IMR-90 (cell line): Measurements from ENCODE around the gene TWIST1. TPM values are rescaled to one million over a fixed set of nuclear protein-coding genes. Genes with fewer than 3 reads are reported as not detected.

ENCODE experiments used
- ATAC-seq: fragments of 200-7000 bp; cut with Tn5 transposase; 2 replicates; pipeline ENCODE4 v1.9.1; 2020; ENCODE audit warnings: low read depth, mild to moderate bottlenecking, moderate library complexity
- BruUV-seq: library from RNA; stranded (reverse); fragments of 400-500 nt; replicated peaks from 2 replicates; lab custom pipeline; 2021; lab: Mats Ljungman, UMichigan
- CTCF ChIA-PET: fragments of 300-600 bp; formaldehyde crosslinking; extraction: SDS; loops from one replicate; lab custom pipeline; 2021; ENCODE audit warnings: antibody characterized with exemption; lab: Yijun Ruan, JAX
- POLR2A ChIA-PET: fragments of 300-600 bp; sonication (Branson Sonifier 250); formaldehyde crosslinking; loops from one replicate; lab custom pipeline; 2022; ENCODE audit warnings: antibody characterized with exemption; ENCODE audit not compliant: unreplicated experiment; lab: Charles Lee
- DNase-seq: peaks from one replicate; pipeline ENCODE4 v3.0.0; 2013
- H2AFZ ChIP-seq: replicated peaks from 2 replicates; pipeline ENCODE3; 2013; ENCODE audit warnings: low read length, mild to moderate bottlenecking; ENCODE audit not compliant: poor library complexity
- H2AK5ac ChIP-seq: 2 replicates; pipeline ENCODE4 v1.6.1; 2013; ENCODE audit warnings: low read depth, low read length, inconsistent platforms
- H2AK9ac ChIP-seq: replicated peaks from 2 replicates; pipeline ENCODE3; 2013; ENCODE audit warnings: mild to moderate bottlenecking, low read depth, low read length, moderate library complexity; ENCODE audit not compliant: poor library complexity
- H2BK120ac ChIP-seq: 2 replicates; pipeline ENCODE4 v1.6.1; 2013; ENCODE audit warnings: low read depth, low read length, inconsistent platforms
- H2BK15ac ChIP-seq: 3 replicates; pipeline ENCODE4 v1.6.1; 2013; ENCODE audit warnings: low read depth, low read length, inconsistent platforms
- H2BK20ac ChIP-seq: 2 replicates; pipeline ENCODE4 v1.6.1; 2013; ENCODE audit warnings: low read depth, mild to moderate bottlenecking, inconsistent platforms, low read length, moderate library complexity
- H2BK5ac ChIP-seq: 2 replicates; pipeline ENCODE4 v1.6.1; 2013; ENCODE audit warnings: mild to moderate bottlenecking, low read depth, low read length, inconsistent platforms; ENCODE audit not compliant: poor library complexity, severe bottlenecking
- H3K14ac ChIP-seq: replicated peaks from 2 replicates; pipeline ENCODE4 v1.6.1; 2013; ENCODE audit warnings: low read depth, low read length, inconsistent platforms
- H3K18ac ChIP-seq: 2 replicates; pipeline ENCODE4 v1.6.1; 2013; ENCODE audit warnings: low read depth, low read length, control low read depth
- H3K23ac ChIP-seq: 2 replicates; pipeline ENCODE4 v1.6.1; 2013; ENCODE audit warnings: low read depth, low read length, inconsistent platforms
- H3K27ac ChIP-seq: 2 replicates; pipeline ENCODE4 v1.5.1; 2013; ENCODE audit warnings: mild to moderate bottlenecking, control low read depth, low read length; ENCODE audit not compliant: insufficient read depth
- H3K27me3 ChIP-seq: 2 replicates; pipeline ENCODE4 v1.6.1; 2013; ENCODE audit warnings: low read length; ENCODE audit not compliant: control insufficient read depth, insufficient read depth
- H3K36me3 ChIP-seq: 2 replicates; pipeline ENCODE4 v1.6.1; 2013; ENCODE audit warnings: low read length, mixed read lengths; ENCODE audit not compliant: control insufficient read depth, insufficient read depth
- H3K4ac ChIP-seq: 2 replicates; pipeline ENCODE4 v1.6.1; 2013; ENCODE audit warnings: low read depth, low read length, inconsistent platforms
- H3K4me1 ChIP-seq: 2 replicates; pipeline ENCODE4 v1.6.1; 2013; ENCODE audit warnings: low read length, mixed read lengths; ENCODE audit not compliant: control insufficient read depth, insufficient read depth
- H3K4me2 ChIP-seq: 2 replicates; pipeline ENCODE4 v1.6.1; 2013; ENCODE audit warnings: low read depth, mild to moderate bottlenecking, control low read depth, low read length, moderate library complexity
- H3K4me3 ChIP-seq: 2 replicates; pipeline ENCODE4 v1.5.1; 2013; ENCODE audit warnings: low read depth, mild to moderate bottlenecking, control low read depth, low read length, moderate library complexity; ENCODE audit not compliant: insufficient read depth
- H3K56ac ChIP-seq: 2 replicates; pipeline ENCODE4 v1.6.1; 2013; ENCODE audit warnings: low read length, inconsistent platforms; ENCODE audit not compliant: insufficient read depth; ENCODE audit errors: extremely low read depth
- H3K79me1 ChIP-seq, 2 experiments: 2 replicates each; pipeline ENCODE4 v1.6.1; 2013; ENCODE audit warnings: low read length in 2 of 2, inconsistent platforms in 1 of 2, low read depth in 1 of 2
- H3K9ac ChIP-seq: 2 replicates; pipeline ENCODE4 v1.6.1; 2013; ENCODE audit warnings: low read depth, low read length, control low read depth
- H3K9me1 ChIP-seq: 2 replicates; pipeline ENCODE4 v1.6.1; 2013; ENCODE audit warnings: low read length, inconsistent platforms; ENCODE audit not compliant: insufficient read depth
- H3K9me3 ChIP-seq: 2 replicates; pipeline ENCODE4 v1.6.1; 2013; ENCODE audit warnings: low read length; ENCODE audit not compliant: control insufficient read depth, insufficient read depth
- H4K20me1 ChIP-seq: 2 replicates; pipeline ENCODE4 v1.6.1; 2013; ENCODE audit warnings: low read length, inconsistent platforms; ENCODE audit not compliant: insufficient read depth
- H4K5ac ChIP-seq: 2 replicates; pipeline ENCODE4 v1.6.1; 2013; ENCODE audit warnings: mild to moderate bottlenecking, low read depth, low read length, control low read depth
- H4K8ac ChIP-seq, 2 experiments: 2 replicates each; pipeline ENCODE4 v1.6.1; 2013; ENCODE audit warnings: low read depth in 2 of 2, low read length in 2 of 2, control low read depth in 1 of 2, inconsistent platforms in 1 of 2
- H4K91ac ChIP-seq: 2 replicates; pipeline ENCODE4 v1.6.1; 2013; ENCODE audit warnings: low read depth, low read length, inconsistent platforms; ENCODE audit not compliant: insufficient read depth
- FOS ChIP-seq: fragments of 150-350 bp; IDR thresholded peaks from 2 replicates; pipeline ENCODE4 v1.6.1; 2016; ENCODE audit warnings: low read depth, low read length
- MAFK ChIP-seq: IDR thresholded peaks from 2 replicates; pipeline ENCODE4 v1.6.1; 2012; ENCODE audit warnings: low read depth, low read length, improper control_type of control experiment
- RFX5 ChIP-seq: IDR thresholded peaks from 2 replicates; pipeline ENCODE4 v1.8.0; 2012; ENCODE audit warnings: low read depth, mild to moderate bottlenecking, low read length, moderate library complexity
- WGBS, 2 experiments: methylation state at CpG; one replicate each; pipeline versions ENCODE4 v1.1.5 to v1.1.7; 2013; ENCODE audit warnings: missing lambda C conversion rate in 2 of 2; ENCODE audit not compliant: insufficient read length in 1 of 2; ENCODE audit errors: extremely low coverage in 2 of 2; 5-methylcytosine and 5-hydroxymethylcytosine counted together
- dilution Hi-C: fragments of 300-500 bp; cut with HindIII; formaldehyde crosslinking; loops from one replicate; pipeline ENCODE4 v1.14.3; 2018; ENCODE audit warnings: low sequenced_read_pairs; ENCODE audit not compliant: unreplicated experiment
- in situ Hi-C: fragments of 300-500 bp; cut with MboI; formaldehyde crosslinking; loops from 3 replicates; pipeline ENCODE4 v1.14.3; 2019; ENCODE audit warnings: low sequenced_read_pairs, inconsistent platforms, mixed read lengths
- intact Hi-C: fragments of 100-400 bp; cut with micrococcal nuclease; formaldehyde crosslinking; loops from 2 replicates; pipeline ENCODE4 v1.10.0; 2022
- polyA plus RNA-seq, 3 experiments: library from polyadenylated mRNA; depleted of rRNA; stranded (reverse); fragments of >200 nt; gene quantifications; 2 replicates each; pipeline ENCODE4 v1.2.3, GENCODE V29; 2012; ENCODE audit warnings: low replicate concordance in 1 of 3
- total RNA-seq: library from RNA; depleted of rRNA; stranded (reverse); fragments of >200 nt; gene quantifications from 2 replicates; pipeline ENCODE4 v1.2.3, GENCODE V29; 2012

TWIST1 gene
- total and polyA plus RNA-seq, 2 of the 4 experiments (the other 2 are of a cell fraction), result 5.4 to 42.3 TPM

GRCh38 chr7:19105546-19105945 is 11.9 kb downstream of the TWIST1 start:
- no peak overlapping the region for H2AK9ac ChIP-seq
- in situ Hi-C loops (loop anchor here (25.0 kb wide), 1 partner anchor 743 kb away; no protein-coding TSS in a partner anchor), dilution Hi-C loops (no loop called here), intact Hi-C loops (loop anchor here (5.0 kb wide), 3 partner anchors 208 to 753 kb away; no protein-coding TSS in a partner anchor)
- no peak overlapping the region for H3K9ac ChIP-seq
- H3K4me3 ChIP-seq, result no peak overlapping the region
- H2BK20ac ChIP-seq, result no peak overlapping the region
- no peak overlapping the region for H3K18ac ChIP-seq
- no peak overlapping the region for H2BK120ac ChIP-seq
- no peaks in the 10 kb centered on the region for H3K9me3 ChIP-seq
- peaks cover 6% of the 10 kb centered on the region for H3K4me1 ChIP-seq
- H4K91ac ChIP-seq, result no peak overlapping the region
- ChIA-PET CTCF (interaction anchor here (0.6 kb wide), 1 partner anchor 409 kb away, joined by 5 read pairs; no protein-coding TSS in a partner anchor), POLR2A (no interaction called here)
- no peak overlapping the region for H3K4me2 ChIP-seq
- no TSS peak for BruUV-seq
- H2BK15ac ChIP-seq, result no peak overlapping the region
- TF ChIP-seq RFX5, result no peak
- no peak for TF ChIP-seq MAFK
- no peak for TF ChIP-seq FOS
- no peak overlapping the region for H4K8ac ChIP-seq
- no peak overlapping the region for H2BK5ac ChIP-seq
- WGBS, 2 experiments, result no CpG with 5 or more reads among the region's 4 CpGs
- H3K79me1 ChIP-seq, result peaks cover 0 to 9% of the 10 kb centered on the region in 2 experiments; a peak in 2 of 4 replicates
- H3K9me1 ChIP-seq, result 0 out of 2 replicates have a peak, but pooled peaks cover 3% of the 10 kb centered on the region
- no peaks in the 10 kb centered on the region; the same call in 1 of the 2 replicates for H3K36me3 ChIP-seq
- no peak overlapping the region for H3K14ac ChIP-seq
- ATAC-seq, result no peak
- DNase-seq, result no peak
- no peak overlapping the region for H3K23ac ChIP-seq
- H3K56ac ChIP-seq, result no peak overlapping the region
- H3K27me3 ChIP-seq, result no peaks in the 10 kb centered on the region
- no peak overlapping the region for H3K4ac ChIP-seq
- no peak overlapping the region for H4K5ac ChIP-seq
- H2AK5ac ChIP-seq, result no peak overlapping the region
- no peaks in the 10 kb centered on the region for H4K20me1 ChIP-seq
- H2AFZ ChIP-seq, result no peak overlapping the region
- H3K27ac ChIP-seq, result no peak overlapping the region
